Mucosa of descending colon (tissue), 3 donors: Measurements from ENCODE around the gene SRBD1. TPM values are rescaled to one million over a fixed set of nuclear protein-coding genes. Genes with fewer than 3 reads are reported as not detected.

Experiments used
- ATAC-seq: fragments of 200-7000 bp; cut with Tn5 transposase; one replicate; pipeline ENCODE4 v1.9.1; 2020; ENCODE audit warnings: mild to moderate bottlenecking, moderate library complexity
- DNase-seq, 3 donors: peaks; one replicate each; pipeline ENCODE4 v3.0.0-alpha.2; 2020
- H3K36me3 ChIP-seq: fragments of 200-600 bp; one replicate; pipeline ENCODE4 v1.8.0; 2021; ENCODE audit warnings: low read depth, mild to moderate bottlenecking
- H3K4me1 ChIP-seq: fragments of 200-600 bp; one replicate; pipeline ENCODE4 v1.8.0; 2021; ENCODE audit warnings: low read depth, mild to moderate bottlenecking
- H3K4me3 ChIP-seq: fragments of 200-600 bp; one replicate; pipeline ENCODE4 v1.8.0; 2021; ENCODE audit warnings: mild to moderate bottlenecking
- H3K9me3 ChIP-seq: fragments of 200-600 bp; one replicate; pipeline ENCODE4 v1.8.0; 2021; ENCODE audit warnings: mild to moderate bottlenecking
- intact Hi-C, 2 donors: fragments of 100-400 bp; cut with DNase I in 1 of 2; cut with micrococcal nuclease in 1 of 2; formaldehyde crosslinking; loops; one replicate each; pipeline versions ENCODE4 v1.11.0 to v1.11.1; 2022; cut with DNase I, micrococcal nuclease
- total RNA-seq, 3 donors: library from RNA; stranded (reverse); fragmentation: NEBNext Ultra II Directional in 2 of 3; extraction: Animal tissue kit (Norgen Biotek cat#: 25700) in 2 of 3; gene quantifications; one replicate each; pipeline versions ENCODE4 v1.2.1 to v1.2.4, GENCODE V29; 2021 to 2023
- TF ChIP-seq, protein P1 (sequence below): fragments of 200-600 bp; IDR thresholded peaks from one replicate; pipeline ENCODE4 v1.8.0; 2022; ENCODE audit warnings: antibody characterized with exemption, mild to moderate bottlenecking
- donor health status: DM: no; HTN: no; CAD: no; lungs with moderate emphysema.
- donor health status: DM: no; HTN: no; CAD: no.
- donor health status: DM: no; HTN: yes; CAD: no.

The SRBD1 gene
- total RNA-seq, 3 donors from 2014 or later, result 17.2 to 20.9 (median 17.3) TPM

DNA sequence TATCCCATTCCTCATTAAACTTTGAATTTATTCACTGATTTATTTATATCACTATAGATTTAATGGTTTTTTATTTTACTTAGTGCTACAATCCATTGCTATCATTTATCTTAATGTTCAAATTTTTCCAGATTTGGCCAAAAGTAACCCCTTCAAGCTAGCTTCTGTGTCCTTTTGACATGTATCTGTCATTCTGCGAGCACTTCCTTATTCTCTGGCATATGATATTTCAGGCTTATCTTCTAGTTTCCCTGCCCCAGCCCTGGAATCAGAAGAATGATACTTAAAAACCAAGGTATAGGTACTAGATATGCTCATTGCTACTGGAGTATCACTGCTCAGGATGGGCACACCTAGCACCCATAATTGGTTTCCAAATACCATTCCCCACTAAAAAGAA, 28.5 kb downstream of the SRBD1 start:
- Histone ChIP-seq H3K36me3 (no peaks in the 10 kb centered on the region), H3K4me1 (no peaks in the 10 kb centered on the region), H3K4me3 (no peak overlapping the region), H3K9me3 (no peaks in the 10 kb centered on the region)
- DNase-seq (no peak), ATAC-seq (no peak)
- TF ChIP-seq, protein P1, sequence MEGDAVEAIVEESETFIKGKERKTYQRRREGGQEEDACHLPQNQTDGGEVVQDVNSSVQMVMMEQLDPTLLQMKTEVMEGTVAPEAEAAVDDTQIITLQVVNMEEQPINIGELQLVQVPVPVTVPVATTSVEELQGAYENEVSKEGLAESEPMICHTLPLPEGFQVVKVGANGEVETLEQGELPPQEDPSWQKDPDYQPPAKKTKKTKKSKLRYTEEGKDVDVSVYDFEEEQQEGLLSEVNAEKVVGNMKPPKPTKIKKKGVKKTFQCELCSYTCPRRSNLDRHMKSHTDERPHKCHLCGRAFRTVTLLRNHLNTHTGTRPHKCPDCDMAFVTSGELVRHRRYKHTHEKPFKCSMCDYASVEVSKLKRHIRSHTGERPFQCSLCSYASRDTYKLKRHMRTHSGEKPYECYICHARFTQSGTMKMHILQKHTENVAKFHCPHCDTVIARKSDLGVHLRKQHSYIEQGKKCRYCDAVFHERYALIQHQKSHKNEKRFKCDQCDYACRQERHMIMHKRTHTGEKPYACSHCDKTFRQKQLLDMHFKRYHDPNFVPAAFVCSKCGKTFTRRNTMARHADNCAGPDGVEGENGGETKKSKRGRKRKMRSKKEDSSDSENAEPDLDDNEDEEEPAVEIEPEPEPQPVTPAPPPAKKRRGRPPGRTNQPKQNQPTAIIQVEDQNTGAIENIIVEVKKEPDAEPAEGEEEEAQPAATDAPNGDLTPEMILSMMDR, result no peak
- intact Hi-C loops, result no loop called here

DNA sequence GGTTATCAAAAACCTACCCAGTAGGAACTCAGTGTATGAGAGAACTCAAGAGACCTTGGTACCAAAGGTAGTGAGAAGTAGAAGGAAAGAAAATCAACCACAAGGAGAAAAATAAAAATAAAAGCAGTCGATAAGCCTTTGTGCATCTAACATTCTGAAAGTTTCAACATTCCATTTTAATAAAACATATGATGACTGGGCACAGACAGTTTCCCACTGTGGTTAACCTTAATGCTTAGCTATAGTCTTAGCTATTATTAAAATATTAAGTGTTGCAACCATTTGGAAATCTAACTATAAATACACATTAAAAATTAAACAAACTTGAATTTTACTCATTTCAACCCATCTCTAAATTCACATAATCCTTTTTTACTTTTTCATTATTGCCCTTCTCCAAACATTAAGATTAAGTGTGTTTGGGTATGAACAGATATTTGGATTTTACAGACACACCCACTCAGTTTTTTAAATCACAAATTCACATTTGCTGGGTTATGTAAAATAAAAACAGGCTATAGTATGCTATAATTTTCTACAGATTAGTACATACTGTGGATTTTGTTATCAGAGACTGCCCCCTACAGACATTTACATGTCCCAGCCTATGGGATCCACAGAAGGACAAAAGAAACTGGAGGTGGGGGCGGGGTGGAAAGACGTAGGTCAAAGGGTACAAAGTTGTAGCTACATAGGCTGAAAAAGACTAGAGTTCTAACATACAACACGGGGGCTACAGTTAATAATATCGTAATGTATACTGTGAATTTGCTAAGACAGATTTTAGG, 32.8 kb downstream of the SRBD1 start:
- Histone ChIP-seq H3K9me3 (no peaks in the 10 kb centered on the region), H3K36me3 (no peaks in the 10 kb centered on the region), H3K4me1 (no peaks in the 10 kb centered on the region), H3K4me3 (no peak overlapping the region)
- intact Hi-C loops, result no loop called here
- TF ChIP-seq, protein P1, result no peak
- DNase-seq (peak in 2 of 3 donors; percentile 30 to 48), ATAC-seq (peak; percentile 80)

DNA sequence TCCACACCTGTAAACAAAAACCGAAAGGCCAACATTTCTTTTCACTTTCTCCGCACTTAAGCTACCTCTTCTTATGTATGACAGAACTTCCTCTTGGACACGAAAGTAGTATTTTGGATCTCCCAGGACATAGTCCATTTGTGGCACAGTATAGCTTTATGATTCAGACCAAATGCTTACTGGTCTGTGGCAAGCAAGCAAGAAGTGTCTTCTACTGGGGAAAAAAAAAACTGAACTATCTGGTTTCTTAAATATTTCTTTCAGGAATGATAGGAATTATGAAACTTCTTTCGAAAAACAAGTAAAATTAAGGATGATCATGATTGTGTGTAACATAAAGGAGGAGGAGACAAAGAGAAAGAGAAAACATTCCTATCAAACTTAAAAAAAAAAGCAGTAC, 33.6 kb downstream of the SRBD1 start:
- no peak for DNase-seq
- Histone ChIP-seq H3K4me3 (no peak overlapping the region), H3K36me3 (no peaks in the 10 kb centered on the region), H3K9me3 (no peaks in the 10 kb centered on the region), H3K4me1 (no peaks in the 10 kb centered on the region)
- ATAC-seq, result peak; percentile 72
- intact Hi-C loops, result no loop called here
- TF ChIP-seq, protein P1, result no peak

DNA sequence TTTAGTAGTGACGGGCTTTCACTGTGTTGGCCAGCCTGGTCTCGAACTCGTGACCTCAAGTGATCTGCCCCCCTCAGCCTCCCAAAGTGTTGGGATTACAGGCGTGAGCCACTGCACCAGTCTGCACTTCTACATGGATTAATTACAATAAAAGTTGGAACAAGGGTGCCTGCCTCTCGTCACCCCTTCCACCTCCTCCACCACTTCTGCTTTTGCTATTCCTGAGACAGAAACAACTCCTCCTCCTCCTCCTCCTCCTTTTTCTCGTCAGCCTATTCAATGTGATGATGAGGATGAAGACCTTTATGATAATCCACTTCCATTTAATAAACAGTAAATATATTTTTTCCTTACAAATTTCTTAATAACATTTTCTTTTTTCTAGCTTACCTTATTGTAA, 35.2 kb downstream of the SRBD1 start:
- ATAC-seq (no peak), DNase-seq (no peak)
- Histone ChIP-seq H3K36me3 (no peaks in the 10 kb centered on the region), H3K4me3 (no peak overlapping the region), H3K9me3 (no peaks in the 10 kb centered on the region), H3K4me1 (no peaks in the 10 kb centered on the region)
- intact Hi-C loops, result no loop called here
- TF ChIP-seq, protein P1, result no peak

DNA sequence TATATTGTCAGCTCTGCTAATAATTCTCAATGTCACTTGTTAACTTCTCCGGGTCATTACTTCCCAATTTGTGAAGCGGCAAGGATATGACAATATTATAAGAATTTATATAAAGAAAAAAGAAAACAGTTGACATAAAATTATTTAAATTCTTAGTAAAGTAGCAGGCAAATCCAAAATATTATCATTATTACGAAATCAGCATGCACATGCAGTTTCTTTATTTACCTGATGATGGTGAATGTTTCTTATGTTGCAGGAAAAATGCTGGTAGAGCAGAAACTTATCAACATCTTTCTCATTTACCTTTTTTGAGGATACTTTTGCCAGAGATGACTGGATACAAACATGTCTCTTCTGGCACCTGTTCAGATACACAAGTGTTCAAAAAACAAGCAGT, 38.1 kb downstream of the SRBD1 start:
- peaks cover 12% of the 10 kb centered on the region for H3K4me1 ChIP-seq
- intact Hi-C loops, result no loop called here
- DNase-seq, result no peak
- no peaks in the 10 kb centered on the region for H3K36me3 ChIP-seq
- no peak for ATAC-seq
- no peaks in the 10 kb centered on the region for H3K9me3 ChIP-seq
- H3K4me3 ChIP-seq, result no peak overlapping the region
- TF ChIP-seq, protein P1, result no peak

DNA sequence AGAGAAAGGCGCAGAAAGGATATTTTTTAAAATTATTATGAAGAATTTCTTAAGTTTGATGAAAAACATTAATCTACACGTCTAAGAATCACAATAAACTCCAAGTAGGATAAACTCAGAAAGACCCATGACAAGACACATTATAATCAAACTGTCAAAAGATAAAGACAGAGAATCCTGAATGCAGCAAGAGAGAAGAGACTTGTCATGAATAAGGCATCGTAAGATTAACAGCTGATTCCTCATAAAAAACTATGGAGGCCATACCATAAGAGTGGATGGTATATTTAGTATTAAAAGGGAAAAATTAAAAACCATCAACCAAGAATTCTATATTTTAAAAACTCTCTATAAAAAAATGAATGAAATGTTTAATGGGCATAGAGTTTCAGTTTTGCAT, 39.1 kb downstream of the SRBD1 start:
- TF ChIP-seq, protein P1, result no peak
- Histone ChIP-seq H3K36me3 (no peaks in the 10 kb centered on the region), H3K9me3 (no peaks in the 10 kb centered on the region), H3K4me3 (no peak overlapping the region), H3K4me1 (peaks cover 14% of the 10 kb centered on the region)
- ATAC-seq, result no peak
- no peak for DNase-seq
- intact Hi-C loops, result no loop called here
